ENCODE results near the gene TMEM187. TPM values are rescaled to one million over a fixed set of nuclear protein-coding genes. Genes with fewer than 3 reads are reported as not detected.

Gene TMEM187
- total and polyA plus RNA-seq, 10 of the 15 experiments (the other 5 are each of a cell fraction or from before 2014, with no cell fraction given) = 0.45 to 8.5 (median 4.1) TPM

DNA sequence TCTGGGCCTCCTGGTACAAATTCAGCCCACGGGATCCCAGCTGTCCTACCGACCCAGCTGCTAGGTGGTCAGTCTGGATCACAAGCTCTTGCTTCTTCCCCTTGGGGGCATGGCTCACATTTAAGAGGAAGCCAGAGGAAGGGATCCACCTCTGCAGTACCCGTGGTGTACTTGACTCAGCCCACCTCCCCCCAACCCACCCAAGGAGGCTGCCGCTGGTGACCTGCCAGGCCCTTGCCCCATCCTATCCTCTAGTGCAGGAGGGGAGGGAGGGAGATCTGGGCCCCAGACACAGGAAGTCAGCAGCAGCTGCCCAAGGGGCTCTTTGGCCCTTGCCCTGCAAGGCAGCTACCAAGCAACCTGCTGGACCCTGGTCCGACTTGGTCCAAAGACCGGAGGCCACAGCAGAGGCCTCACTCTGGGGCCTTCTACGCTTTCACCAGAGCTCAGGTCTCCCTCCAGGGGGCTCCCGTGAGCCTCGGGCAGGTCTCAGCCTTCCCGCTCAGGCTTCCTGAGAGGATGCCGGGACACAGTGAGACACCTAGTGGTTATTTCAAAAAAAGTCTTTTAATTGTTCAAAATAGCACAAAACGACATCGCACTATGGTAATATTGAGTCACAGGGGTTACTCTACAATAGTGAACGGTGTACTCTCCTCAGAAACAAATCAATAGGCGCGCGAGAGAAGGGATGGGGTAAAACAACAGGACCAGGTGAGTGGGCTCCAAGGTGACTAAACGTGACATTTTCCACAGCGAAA is 25.4 kb upstream of the TMEM187 start:
- H2AFZ ChIP-seq (ENCODE audit: control insufficient read depth, low read depth, low read length) = no peak overlapping the region
- in situ Hi-C loops (cut with MboI) = no loop called here
- ChIA-PET POLR2A (interaction anchor here (0.6 to 1.0 kb wide), 2 partner anchors 20 to 61 kb away, joined by 4 read pairs; no protein-coding TSS in a partner anchor), CTCF (interaction anchor here (0.6 to 8.7 kb wide), 33 partner anchors 13 to 191 kb away, joined by 3 to 172 read pairs (median 4); partner anchors contain the start of genes ARHGAP4, HCFC1, IDH3G and NAA10), SMC1A (ENCODE audit: uncharacterized antibody, unreplicated experiment) (interaction anchor here (0.6 to 6.5 kb wide), 9 partner anchors 14 to 193 kb away, joined by 3 to 61 read pairs (median 3); partner anchors contain the start of gene ARHGAP4), RAD21 (ENCODE audit: unreplicated experiment) (interaction anchor here (0.6 to 4.6 kb wide), 11 partner anchors 12 to 192 kb away, joined by 3 to 59 read pairs (median 3); partner anchors contain the start of genes ARHGAP4, NAA10 and TMEM187)
- no peaks in the 10 kb centered on the region for H4K20me1 ChIP-seq (ENCODE audit: control insufficient read depth, insufficient read depth)
- no peak overlapping the region for H3K27ac ChIP-seq (ENCODE audit: control insufficient read depth, insufficient read depth)
- no TSS peak for BruUV-seq (replicated peaks)
- H3K4me1 ChIP-seq (ENCODE audit: control insufficient read depth, insufficient read depth, low read length) = no peaks in the 10 kb centered on the region
- no peak overlapping the region for H3K9ac ChIP-seq (ENCODE audit: control insufficient read depth, insufficient read depth, low read length)
- no peaks in the 10 kb centered on the region for H3K79me2 ChIP-seq (ENCODE audit: control insufficient read depth, insufficient read depth, low read length)
- intact Hi-C loops (cut with micrococcal nuclease; ENCODE audit: unreplicated experiment) = loop anchor here (1.0 to 5.0 kb wide), 3 partner anchors 23 to 990 kb away; partner anchors contain the start of gene PLXNB3
- H3K9me3 ChIP-seq (replicated peaks; ENCODE audit: control insufficient read depth, insufficient read depth, low read length) = no peaks in the 10 kb centered on the region
- 39% methylated on average over 19 of the region's 19 CpGs for WGBS (ENCODE audit: insufficient coverage, insufficient replicate concordance, low lambda C conversion rate, missing lambda C conversion rate)
- FAIRE-seq (peak; percentile 91), ATAC-seq (peak; percentile 95), DNase-seq (ENCODE audit: low read depth, low spot score) (no peak)
- H3K27me3 ChIP-seq (replicated peaks in 1 of 2; ENCODE audit: control insufficient read depth in 2 of 2, insufficient read depth in 2 of 2, low read length in 1 of 2) = no peaks in the 10 kb centered on the region
- peaks cover 0 to 26% of the 10 kb centered on the region in 2 experiments; a peak in 3 of 4 replicates for H3K36me3 ChIP-seq (ENCODE audit: control insufficient read depth in 2 of 2, insufficient read depth in 2 of 2, low read length in 1 of 2)
- H3K4me3 ChIP-seq = no peak overlapping the region
- H3K4me2 ChIP-seq (ENCODE audit: control insufficient read depth, insufficient read depth) = no peak overlapping the region
- TF ChIP-seq FOXM1 (IDR thresholded peaks at IDR 0.05; ENCODE audit: low read depth, low read length) = peak; percentile 42; the same call in 1 of the 2 replicates
- TF ChIP-seq, protein P1, sequence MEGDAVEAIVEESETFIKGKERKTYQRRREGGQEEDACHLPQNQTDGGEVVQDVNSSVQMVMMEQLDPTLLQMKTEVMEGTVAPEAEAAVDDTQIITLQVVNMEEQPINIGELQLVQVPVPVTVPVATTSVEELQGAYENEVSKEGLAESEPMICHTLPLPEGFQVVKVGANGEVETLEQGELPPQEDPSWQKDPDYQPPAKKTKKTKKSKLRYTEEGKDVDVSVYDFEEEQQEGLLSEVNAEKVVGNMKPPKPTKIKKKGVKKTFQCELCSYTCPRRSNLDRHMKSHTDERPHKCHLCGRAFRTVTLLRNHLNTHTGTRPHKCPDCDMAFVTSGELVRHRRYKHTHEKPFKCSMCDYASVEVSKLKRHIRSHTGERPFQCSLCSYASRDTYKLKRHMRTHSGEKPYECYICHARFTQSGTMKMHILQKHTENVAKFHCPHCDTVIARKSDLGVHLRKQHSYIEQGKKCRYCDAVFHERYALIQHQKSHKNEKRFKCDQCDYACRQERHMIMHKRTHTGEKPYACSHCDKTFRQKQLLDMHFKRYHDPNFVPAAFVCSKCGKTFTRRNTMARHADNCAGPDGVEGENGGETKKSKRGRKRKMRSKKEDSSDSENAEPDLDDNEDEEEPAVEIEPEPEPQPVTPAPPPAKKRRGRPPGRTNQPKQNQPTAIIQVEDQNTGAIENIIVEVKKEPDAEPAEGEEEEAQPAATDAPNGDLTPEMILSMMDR (IDR thresholded peaks at IDR 0.05 in 2 of 3, conservative IDR thresholded peaks at IDR 0.05 in 1 of 3; ENCODE audit: control insufficient read depth in 2 of 3, extremely low read depth in 1 of 3, insufficient read depth in 1 of 3, low read depth in 3 of 3, low read length in 3 of 3) = peak; percentile 95 to 97 (median 97); a peak in 5 of 6 replicates
- peak; percentile 37; the same call in 1 of the 2 replicates for TF ChIP-seq POLR2AphosphoS5 (IDR thresholded peaks at IDR 0.05; ENCODE audit: low read length)
- TF ChIP-seq RUNX3 (IDR thresholded peaks at IDR 0.05; ENCODE audit: low read length) = 0 out of 2 replicates have a peak, but pooled peaks have one; percentile 7
- TF ChIP-seq, protein P2, sequence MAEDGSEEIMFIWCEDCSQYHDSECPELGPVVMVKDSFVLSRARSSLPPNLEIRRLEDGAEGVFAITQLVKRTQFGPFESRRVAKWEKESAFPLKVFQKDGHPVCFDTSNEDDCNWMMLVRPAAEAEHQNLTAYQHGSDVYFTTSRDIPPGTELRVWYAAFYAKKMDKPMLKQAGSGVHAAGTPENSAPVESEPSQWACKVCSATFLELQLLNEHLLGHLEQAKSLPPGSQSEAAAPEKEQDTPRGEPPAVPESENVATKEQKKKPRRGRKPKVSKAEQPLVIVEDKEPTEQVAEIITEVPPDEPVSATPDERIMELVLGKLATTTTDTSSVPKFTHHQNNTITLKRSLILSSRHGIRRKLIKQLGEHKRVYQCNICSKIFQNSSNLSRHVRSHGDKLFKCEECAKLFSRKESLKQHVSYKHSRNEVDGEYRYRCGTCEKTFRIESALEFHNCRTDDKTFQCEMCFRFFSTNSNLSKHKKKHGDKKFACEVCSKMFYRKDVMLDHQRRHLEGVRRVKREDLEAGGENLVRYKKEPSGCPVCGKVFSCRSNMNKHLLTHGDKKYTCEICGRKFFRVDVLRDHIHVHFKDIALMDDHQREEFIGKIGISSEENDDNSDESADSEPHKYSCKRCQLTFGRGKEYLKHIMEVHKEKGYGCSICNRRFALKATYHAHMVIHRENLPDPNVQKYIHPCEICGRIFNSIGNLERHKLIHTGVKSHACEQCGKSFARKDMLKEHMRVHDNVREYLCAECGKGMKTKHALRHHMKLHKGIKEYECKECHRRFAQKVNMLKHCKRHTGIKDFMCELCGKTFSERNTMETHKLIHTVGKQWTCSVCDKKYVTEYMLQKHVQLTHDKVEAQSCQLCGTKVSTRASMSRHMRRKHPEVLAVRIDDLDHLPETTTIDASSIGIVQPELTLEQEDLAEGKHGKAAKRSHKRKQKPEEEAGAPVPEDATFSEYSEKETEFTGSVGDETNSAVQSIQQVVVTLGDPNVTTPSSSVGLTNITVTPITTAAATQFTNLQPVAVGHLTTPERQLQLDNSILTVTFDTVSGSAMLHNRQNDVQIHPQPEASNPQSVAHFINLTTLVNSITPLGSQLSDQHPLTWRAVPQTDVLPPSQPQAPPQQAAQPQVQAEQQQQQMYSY (CRISPR knock-in tag; IDR thresholded peaks at IDR 0.05) = no peak
- TF ChIP-seq, protein P3, sequence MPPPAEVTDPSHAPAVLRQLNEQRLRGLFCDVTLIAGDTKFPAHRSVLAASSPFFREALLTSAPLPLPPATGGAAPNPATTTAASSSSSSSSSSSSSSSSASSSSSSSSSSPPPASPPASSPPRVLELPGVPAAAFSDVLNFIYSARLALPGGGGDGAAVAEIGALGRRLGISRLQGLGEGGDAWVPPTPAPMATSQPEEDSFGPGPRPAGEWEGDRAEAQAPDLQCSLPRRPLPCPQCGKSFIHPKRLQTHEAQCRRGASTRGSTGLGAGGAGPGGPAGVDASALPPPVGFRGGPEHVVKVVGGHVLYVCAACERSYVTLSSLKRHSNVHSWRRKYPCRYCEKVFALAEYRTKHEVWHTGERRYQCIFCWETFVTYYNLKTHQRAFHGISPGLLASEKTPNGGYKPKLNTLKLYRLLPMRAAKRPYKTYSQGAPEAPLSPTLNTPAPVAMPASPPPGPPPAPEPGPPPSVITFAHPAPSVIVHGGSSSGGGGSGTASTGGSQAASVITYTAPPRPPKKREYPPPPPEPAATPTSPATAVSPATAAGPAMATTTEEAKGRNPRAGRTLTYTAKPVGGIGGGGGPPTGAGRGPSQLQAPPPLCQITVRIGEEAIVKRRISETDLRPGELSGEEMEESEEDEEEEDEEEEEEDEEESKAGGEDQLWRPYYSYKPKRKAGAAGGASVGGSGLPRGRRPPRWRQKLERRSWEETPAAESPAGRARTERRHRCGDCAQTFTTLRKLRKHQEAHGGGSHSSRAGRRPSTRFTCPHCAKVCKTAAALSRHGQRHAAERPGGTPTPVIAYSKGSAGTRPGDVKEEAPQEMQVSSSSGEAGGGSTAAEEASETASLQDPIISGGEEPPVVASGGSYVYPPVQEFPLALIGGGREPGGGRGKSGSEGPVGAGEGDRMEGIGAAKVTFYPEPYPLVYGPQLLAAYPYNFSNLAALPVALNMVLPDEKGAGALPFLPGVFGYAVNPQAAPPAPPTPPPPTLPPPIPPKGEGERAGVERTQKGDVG (CRISPR knock-in tag; IDR thresholded peaks at IDR 0.05) = 0 out of 2 replicates have a peak, but pooled peaks have one; percentile 26
- 0 out of 4 replicates have a peak, but pooled peaks of 1 of the 2 experiments have one; percentile 32 for TF ChIP-seq BHLHE40 (IDR thresholded peaks at IDR 0.05; ENCODE audit: borderline replicate concordance in 1 of 2, low read depth in 2 of 2, low read length in 1 of 2)
- TF ChIP-seq, protein P4, sequence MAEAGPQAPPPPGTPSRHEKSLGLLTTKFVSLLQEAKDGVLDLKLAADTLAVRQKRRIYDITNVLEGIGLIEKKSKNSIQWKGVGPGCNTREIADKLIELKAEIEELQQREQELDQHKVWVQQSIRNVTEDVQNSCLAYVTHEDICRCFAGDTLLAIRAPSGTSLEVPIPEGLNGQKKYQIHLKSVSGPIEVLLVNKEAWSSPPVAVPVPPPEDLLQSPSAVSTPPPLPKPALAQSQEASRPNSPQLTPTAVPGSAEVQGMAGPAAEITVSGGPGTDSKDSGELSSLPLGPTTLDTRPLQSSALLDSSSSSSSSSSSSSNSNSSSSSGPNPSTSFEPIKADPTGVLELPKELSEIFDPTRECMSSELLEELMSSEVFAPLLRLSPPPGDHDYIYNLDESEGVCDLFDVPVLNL (IDR thresholded peaks at IDR 0.05; ENCODE audit: low read depth, low read length) = 0 out of 2 replicates have a peak, but pooled peaks have one; percentile 42
- no peak for TF ChIP-seq HDGF (IDR thresholded peaks at IDR 0.05)
- TF ChIP-seq RB1 (IDR thresholded peaks at IDR 0.05; ENCODE audit: borderline replicate concordance) = peak; percentile 87; the same call in 1 of the 2 replicates

Data from GM12878 (cell line).